NCI-H1048 (cell line): ENCODE data around the gene SEMA3C.

Experiments used
- DNase-seq: peaks from one replicate; lab custom pipeline; 2025; lab: John Stamatoyannopoulos, UW

SEMA3C gene

DNA sequence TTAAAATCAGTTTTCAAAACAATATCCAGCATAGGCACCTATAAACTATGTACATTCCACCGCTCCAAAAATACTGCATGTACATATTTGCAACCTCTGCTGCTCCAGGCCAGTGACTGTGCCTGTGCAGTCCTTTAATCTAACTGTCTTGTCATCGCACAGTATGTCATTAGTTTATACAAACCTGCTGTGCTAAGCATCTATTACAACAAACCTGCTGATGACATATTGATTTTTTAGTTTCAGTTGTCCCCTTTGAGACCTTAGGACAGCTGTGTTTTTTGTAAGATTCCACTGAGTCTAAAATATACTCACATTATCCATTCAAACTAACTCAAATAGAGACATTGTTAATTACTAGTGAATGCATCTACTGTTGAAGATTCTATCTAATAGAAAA is 33.1 kb downstream of the SEMA3C start:
- no peak for DNase-seq

DNA sequence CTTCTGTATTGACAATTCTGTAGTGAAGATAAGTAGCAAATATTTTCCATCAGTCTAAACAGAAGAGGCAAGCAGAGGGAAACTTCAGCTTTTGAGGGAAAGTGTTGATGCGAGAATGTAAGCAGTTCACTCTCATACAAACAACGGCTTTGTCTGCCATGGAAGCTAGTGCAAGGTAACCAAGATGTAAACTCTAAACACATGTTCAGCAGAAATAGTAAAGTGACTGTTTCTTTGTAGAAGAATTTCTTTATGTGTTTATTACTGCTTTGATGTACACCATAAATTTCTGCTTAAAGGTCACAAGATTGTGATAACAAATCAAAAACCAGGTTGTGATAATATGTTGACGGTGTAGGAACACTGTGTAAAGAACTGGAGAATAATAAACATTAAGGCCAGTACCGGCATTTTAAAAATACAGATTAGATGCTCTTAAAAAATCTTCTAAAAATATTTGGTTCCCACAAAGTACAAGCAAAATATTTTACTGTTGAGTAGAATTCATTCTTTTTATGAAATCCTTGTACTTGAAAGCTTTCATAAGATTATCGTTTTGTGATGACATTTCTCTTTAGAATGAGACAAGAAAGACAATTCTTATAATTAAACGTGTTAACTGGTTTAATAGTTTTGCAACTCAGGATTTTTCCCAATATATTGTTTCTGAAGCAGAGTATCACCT is 34.2 kb downstream of the SEMA3C start:
- no peak for DNase-seq

DNA sequence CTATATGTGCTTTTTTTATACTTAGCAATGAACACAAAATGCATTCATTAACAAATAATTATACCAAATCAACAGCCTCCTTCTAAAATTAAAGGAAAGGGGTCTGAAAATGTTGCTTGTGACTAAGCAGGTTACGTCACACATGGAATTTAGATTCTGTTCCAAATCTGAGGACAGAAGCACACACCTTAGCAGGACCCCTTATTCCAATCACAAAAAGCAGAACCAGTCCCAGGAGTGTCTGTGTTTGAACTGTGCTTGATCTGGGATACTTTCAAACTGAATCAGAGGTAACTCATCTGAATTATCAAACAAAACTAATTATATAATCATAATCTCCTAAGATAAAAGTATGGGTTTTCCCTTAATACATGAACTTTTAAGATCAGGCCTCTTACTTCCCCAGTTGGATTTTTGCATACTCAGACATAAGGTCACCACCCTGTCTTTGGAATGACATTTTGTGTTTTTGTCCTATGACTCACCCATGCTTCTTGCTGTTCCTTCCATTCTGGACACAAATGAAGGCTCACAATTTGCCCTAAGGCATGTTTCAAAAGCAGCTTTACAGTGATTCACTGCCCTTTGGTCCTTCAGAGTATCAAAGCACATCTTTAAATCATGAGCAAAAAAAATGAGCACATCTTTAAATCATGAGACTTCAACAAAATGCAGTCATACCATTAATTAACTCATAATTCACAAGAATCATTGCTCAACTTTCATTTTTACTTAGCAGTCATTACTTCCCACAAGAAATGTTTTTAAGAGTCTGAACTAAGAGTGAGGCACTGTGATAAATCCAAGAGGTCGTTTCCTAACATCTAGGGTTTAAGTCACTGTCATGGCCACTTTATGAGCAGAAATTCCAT is 35.5 kb downstream of the SEMA3C start:
- no peak for DNase-seq

DNA sequence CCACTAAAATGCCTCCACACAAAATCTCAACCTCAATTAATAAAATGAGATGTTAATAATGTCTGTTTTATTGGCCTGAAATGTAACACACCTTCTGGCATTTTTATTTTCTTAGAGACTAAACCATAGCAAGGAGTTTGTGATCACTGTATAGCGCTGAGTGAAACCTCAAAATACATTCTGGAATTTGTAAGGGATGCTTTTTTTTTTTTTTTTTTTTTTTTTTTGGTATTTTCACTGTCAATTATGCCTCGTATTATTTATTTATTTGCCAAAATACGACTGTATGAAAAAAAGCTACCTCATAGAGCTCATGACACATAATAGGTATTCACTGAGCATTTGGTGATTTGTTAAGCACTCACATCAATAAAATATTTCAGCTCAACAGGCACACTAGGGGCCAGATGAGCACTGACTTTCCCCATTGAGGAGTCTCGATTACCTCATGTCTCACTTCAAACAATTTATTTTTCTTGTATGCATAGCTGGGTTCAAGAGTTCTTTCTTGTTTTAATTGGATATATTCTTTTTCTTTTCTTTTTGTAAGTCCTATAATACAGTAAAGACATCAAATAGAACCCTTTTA is 36.5 kb downstream of the SEMA3C start:
- no peak for DNase-seq

DNA sequence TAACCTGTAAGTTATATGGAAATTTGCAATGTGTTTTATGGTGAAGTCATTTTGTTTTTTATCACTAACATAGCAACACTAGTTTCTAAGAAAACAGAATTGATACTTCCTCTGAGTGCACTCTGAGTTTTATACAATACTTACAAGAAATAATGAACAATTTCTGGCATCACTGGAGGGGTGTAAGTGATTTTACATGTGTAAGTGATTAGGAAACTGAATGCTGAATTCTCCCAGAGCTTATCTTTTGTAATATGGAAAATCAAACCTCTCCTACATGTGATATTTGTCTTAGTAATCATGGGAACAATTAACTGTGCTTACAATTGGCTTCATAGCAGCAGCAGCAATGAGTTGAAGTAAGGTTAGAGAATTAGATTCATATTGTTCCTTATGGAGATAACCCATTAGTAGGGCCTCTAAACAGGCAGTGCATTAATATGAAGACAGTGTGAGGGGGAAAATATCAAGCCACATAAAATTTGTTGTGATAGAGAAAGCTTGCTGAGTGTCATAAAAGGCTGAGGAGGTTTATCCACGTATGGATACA is 37.4 kb downstream of the SEMA3C start:
- no peak for DNase-seq

DNA sequence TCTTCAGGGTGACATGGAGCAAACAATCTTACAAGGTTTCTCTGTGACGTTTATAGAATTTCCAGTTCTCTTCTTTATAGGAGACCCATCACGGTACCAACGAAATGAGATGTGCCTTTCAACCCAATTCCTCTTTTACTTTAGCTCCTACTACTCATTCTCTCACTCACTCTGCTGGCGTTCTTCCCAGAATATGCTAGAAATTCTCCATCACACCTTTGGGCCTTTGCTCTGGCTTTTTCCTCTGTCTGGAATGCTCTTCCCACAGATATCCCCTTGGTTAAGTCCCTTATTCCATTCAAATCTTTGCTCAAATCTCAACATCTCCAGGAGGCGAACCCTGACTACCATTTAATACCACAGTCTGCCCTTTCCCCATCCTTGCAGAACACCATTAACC is 39.0 kb downstream of the SEMA3C start:
- no peak for DNase-seq

DNA sequence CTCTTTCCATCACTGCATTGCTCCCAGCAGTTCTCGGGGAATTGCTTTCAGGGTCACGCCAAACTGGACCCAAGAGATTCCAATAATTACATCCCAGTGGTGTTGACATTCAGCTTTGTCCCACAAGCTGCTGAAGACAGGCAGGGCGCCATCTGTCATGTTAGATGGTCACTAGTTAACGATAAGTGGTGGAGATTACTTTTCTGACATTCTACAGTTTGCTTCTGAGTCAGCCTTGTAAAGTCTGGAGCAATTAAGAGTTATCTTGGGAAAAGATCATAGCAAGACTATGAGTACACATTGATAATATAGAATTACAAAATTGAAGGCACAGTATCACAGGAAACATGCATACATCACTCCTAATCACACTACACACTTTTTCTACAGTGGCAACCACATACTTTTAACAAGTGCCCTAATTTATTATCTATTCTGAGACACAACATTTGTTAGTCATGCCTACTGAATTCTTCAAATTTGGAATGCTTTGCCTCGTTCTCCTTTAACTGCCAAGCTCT is 41.9 kb downstream of the SEMA3C start:
- DNase-seq: no peak

DNA sequence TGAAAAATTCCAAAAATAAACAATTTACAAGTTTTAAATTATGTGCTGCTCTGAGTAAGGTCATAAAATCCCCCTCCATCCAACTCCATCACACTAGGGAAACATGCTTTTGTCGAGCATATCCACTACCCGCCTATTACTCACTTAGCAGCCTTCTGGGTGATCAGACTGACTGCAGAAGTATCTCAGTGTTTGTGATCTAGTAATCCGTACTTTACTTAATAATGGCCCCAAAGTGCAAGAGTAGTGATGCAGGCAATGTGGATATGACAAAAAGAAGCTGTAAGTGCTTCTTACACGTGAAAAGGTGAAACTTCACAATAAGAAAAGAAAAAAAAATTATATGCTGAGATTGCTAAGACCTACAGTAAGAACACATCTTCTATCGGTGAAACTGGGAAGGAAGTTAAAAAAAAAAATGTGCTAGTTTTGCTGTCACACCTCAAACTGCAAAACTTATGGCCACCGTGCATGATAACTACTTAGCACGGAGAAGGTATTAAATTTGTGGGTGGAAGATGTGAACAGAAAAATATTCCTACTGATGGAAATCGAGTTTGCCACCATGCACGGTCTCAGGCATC is 43.2 kb downstream of the SEMA3C start:
- DNase-seq: no peak

DNA sequence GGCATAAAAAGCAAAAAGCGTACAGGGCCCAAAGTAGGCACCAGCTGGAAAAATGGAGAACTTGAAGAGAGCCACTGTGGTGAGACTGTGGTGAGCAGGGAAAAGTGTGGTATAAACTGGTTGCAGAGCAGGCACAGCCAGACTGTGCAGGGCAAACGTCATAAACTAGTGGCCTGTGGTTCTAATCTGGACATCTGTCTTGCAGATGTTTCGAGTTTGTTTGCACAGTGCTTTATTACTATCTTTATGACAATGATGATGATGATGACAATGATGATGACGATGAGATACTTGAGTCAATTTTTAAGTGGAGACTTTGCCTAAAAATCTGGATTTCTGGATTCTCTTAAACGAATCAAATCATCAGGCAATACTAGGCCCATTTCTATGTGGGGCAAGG is 45.7 kb downstream of the SEMA3C start:
- DNase-seq: no peak

DNA sequence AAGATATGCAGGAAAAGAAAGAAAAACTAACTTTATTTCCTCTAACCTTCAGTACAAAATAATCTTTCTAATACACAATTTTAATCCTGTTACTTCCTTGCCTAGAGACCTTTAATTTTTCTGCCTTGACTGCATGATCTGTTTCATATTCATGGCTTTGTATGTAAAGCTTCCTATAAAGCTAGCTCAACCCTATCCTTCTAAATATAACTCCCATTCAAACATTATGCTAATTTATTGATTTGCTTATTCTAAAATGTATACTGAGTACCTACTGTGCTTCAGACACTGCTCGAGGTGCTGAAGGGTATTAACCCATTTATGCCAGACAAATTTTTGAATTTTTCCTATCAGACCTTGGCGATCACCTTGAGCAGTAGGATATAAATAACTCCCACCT is 47.6 kb downstream of the SEMA3C start:
- DNase-seq: no peak

DNA sequence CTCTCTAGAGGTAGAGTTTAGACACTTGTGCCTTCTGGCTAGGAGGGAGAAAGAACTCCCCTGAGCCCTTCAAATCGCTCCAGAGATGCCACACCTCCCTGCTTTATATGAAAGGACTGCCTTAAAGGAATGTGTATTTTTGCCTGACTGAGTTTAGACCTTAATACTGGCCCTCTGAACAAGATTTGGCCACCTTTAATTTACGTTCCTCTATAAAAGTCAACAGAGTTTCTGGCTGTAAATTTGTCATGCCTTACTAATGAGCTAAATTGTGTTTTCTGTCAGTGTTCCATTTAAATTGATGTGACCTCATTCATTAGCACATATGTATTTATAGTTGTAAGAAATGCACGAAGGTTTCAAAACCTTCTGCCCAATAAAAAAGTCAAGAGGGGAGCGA is 48.0 kb downstream of the SEMA3C start:
- DNase-seq: no peak

DNA sequence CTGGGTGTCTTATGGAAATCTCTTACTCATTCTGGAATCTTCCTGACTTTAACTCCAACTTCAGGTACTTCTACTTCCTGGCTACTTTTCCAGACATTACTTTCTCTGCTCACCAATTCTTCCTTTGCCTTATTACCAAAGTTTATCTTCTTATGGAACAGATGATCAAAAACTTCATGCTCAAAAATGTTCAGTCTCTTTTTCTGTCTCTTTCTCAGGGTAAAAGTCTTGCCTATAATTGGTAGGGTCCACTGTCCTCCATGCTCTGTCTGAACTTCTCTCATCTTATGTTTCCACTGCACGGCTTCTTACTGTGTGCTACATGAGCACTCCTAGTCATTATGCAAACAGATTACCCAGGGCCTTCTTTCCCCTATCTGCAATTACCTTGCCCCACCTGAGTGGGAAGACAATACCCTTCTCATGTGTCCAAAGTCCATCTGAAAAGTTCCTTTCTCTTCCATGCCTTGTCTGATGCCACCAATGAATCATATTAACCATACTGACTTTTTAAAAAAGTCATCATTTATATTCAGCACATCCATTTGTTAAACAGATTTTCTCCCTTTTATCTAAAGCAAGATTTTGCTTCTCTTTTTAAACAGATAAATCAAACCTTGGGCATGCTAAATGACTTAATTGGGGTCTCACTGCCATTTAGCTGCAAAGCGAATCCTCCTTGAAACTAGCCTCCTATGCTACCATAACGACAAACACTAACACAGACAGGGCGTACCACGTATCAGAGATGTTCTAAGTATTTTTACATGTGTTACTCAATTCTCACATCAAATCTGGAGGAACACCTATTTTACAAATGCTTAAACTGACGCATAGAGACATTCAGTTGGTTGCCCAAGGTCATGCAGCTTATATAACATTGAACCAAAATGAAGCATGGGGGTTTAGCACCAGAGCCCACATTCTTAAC is 48.8 kb downstream of the SEMA3C start:
- no peak for DNase-seq

DNA sequence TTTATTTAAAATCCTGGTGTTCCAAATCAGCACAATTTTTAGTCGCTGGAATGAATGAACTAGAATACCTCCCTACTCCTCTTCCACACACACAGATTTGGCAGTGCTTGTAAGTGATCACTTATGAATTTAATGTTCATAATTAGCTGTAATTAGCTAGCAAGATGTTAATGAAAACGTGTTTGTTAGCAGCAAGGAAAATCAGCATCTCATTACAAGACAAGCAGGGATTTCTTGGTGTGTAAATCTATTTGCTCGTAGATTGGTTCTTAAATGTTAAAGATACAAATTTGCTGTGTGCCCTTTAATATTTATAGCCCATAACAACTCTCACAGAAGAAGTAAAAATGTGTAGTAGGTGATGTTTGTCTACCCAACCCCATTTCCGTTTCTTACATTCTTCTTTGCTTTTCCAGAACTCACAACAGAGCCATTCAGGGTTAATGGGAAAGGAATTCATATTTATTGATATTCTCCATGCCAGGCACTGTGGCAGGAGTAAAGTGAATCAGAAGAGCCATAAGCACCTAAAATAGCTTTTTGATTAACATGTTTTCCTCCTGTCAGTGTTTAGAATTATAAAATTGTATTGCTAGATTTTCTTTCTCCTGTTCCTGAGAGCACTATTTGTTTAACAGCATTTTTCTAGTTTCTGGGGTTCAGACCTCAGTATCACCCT is 49.6 kb downstream of the SEMA3C start:
- no peak for DNase-seq

DNA sequence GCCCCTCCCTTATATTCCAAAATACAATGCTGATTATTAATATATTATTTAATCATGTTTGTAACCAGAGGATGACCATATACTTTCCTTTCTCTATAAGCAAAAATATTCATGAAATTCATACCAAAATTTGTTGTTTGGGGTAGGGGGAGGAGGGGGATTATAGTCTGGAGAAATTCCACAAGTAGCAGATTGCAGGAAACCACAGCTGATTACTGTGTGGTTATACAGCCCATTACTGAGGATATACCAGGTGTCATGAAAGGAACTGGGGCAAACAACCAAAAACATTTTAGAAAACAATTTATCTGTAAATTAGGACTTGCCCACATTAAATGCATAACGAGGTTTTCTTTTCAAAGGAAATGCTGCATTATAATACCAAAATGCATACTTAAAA is 50.3 kb downstream of the SEMA3C start:
- no peak for DNase-seq

DNA sequence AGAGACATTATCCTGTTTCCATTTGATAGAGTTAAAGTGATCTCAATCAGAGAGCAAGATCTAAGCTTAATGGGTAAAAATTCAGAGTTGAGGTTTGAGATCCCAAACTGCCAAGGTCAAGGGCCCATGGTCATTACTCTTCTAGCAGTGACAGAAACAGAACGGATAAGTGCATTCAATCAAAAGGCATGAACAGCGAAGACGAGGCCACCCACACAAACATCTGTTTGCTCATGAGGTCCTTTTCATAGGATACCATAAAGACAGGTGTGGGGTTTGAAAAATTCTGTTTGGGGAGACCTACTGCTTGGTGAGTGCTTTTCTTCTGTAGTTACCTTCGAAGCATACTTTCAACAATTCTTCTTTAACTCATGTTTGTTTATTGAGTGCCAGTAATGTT is 58.3 kb downstream of the SEMA3C start:
- DNase-seq: no peak

DNA sequence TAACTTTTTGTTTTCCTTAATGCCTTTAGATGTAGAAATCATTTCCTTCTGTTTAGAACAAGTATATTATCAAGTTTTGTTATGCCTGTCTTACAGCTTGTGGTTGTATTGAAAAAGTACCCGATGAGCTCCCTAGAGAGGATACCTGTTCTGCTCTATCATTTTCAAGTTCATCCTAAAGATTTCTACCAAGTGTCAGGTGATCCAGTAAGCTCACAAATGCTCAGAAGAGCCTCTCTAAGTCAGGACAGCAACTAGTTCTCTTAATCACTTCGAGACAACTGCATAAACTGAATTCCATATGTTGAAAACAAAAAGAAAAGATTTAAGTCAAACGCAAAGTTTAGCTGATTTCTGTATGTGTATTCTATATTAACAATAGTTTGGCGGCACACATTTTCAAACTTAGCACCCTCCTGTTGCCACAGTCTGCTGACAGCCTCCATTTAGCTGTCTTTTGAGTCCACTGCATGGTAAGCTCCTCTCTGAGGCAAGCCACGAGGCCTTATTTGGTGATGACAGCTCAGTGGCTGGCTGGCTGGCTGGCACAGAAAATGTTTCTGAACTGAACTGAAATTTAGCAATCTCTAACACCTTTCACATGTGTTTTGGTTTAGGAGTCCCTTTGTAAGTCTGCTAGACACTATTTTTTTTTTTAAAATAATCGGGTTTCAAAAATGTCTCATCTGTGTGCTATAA is 59.4 kb downstream of the SEMA3C start:
- no peak for DNase-seq

DNA sequence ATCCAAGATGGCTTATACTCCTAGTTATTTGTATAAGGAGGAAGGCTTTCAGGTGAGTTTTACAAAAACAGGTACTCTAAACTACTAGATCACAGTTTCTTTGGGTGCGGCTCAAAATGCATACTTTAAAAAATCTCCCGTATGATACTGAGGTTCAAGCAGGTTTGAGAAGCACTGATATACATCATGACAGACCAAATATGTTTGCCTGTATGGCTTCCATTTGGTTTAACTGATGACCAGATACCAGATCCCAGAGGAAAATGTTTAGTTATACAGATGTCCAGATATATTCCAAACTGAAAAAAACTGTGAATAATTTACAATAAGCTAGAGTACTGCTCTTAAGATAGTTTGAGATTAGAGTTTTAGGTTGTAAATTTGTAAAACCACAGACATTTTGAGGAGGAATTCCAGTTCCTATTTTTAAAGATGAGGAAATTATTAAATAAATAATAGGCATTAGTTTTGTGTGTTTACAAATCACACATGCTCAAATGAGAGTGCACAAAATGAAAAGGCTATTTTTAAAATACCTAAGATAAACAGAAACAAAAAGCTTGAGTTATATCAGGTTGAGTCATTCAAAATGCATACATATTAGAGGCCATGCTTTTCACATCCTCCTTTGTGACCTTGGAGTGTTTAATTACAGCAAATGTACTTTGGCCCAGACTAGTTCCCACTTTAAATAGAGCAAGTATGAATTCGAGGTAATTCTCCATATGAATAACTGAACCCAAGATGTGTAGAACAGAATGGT is 60.5 kb downstream of the SEMA3C start:
- no peak for DNase-seq

DNA sequence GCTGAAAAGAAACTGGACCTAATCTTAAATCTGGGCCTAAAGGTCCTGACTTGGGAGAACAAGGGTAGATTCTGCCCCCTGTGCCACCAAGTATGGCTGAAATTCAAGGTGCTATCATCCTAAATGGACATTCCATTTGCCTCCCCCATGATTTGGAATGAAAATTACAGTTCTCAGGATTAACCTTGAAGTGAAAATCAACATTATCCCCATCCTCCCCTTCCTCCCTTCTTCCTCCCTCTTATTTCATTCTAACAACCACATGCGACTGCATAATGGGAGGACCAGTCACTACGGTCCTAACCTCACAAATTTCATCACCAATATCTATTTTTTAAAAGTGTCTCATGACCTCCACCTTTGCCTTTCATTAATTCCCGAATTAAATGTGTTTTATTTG is 62.1 kb downstream of the SEMA3C start:
- DNase-seq: no peak

DNA sequence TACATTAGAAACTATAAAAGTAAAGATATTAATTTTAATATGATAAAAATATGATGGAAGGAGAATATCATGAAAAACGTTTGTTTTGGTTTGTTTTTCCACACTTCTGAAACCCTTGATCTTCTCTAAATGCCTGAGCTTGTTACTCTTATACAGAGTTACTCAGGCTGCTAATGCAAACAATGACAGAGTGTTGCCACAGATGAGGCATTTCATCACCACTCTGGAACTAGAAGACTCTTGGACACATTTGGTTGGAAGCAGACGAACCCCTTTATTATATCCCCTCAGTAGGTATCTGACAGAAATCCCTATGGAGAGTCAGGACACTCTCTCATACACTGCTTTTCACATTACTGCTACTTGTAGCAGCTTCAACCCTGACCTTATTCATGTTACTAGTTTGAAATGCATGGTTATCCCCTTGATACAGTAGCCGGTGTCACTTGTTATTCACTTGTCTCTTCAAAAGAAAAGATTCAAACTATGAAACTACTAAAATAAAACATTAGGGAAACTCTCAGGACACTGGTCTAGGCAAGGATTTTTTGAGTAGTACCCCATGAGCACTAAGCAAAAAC is 66.9 kb downstream of the SEMA3C start:
- DNase-seq: no peak
